ENCODE data around the gene NLGN4X. TPM values are rescaled to one million over a fixed set of nuclear protein-coding genes. Genes with fewer than 3 reads are reported as not detected.

NLGN4X gene
- total RNA-seq, 1 donor from 2014 or later = 11.5 TPM

GRCh38 chrX:6187256-6187655, 41.4 kb downstream of the NLGN4X start:
- H3K4me3 ChIP-seq (ENCODE audit: insufficient read depth, low read depth, low read length) = no peak overlapping the region
- Mint-ChIP-seq H3K9me3 (ENCODE audit: unreplicated experiment) (no peaks in the 10 kb centered on the region), H3K4me1 (ENCODE audit: low read depth, unreplicated experiment) (no peaks in the 10 kb centered on the region), H3K27me3 (ENCODE audit: low read depth, unreplicated experiment) (no peaks in the 10 kb centered on the region), H3K36me3 (ENCODE audit: low read depth, unreplicated experiment) (no peaks in the 10 kb centered on the region), H3K4me3 (ENCODE audit: unreplicated experiment) (no peak overlapping the region), H3K27ac (ENCODE audit: unreplicated experiment) (no peak overlapping the region)
- H3K27me3 ChIP-seq (ENCODE audit: insufficient read depth, low read length) = no peaks in the 10 kb centered on the region
- no peaks in the 10 kb centered on the region for H4K20me1 ChIP-seq (ENCODE audit: insufficient read depth, low read length)
- DNase-seq (ENCODE audit: low read depth) = no peak
- no peak overlapping the region for H3K9ac ChIP-seq (ENCODE audit: low read length)
- no peak overlapping the region for H3K4me2 ChIP-seq (ENCODE audit: low read length)
- H3K4me1 ChIP-seq (ENCODE audit: insufficient read depth, low read length) = peaks cover 4% of the 10 kb centered on the region
- H3K79me2 ChIP-seq (ENCODE audit: insufficient read depth, low read length) = no peaks in the 10 kb centered on the region
- H2AFZ ChIP-seq (ENCODE audit: low read depth, low read length) = no peak overlapping the region
- TF ChIP-seq EZH2 (IDR thresholded peaks at IDR 0.05; ENCODE audit: insufficient read depth, low read length) = no peak
- TF ChIP-seq CTCF (IDR thresholded peaks at IDR 0.05; ENCODE audit: insufficient read depth, low read depth, low read length) = no peak
- H3K9me3 ChIP-seq (ENCODE audit: insufficient read depth, low read depth, low read length) = no peaks in the 10 kb centered on the region
- H3K36me3 ChIP-seq (ENCODE audit: insufficient read depth, low read length) = no peaks in the 10 kb centered on the region
- no peak overlapping the region for H3K27ac ChIP-seq (ENCODE audit: low read depth, low read length)
- FAIRE-seq = no peak

- Histone ChIP-seq H3K9me3 (ENCODE audit: insufficient read depth, low read depth, low read length) (no peaks in the 10 kb centered on the region), H3K36me3 (ENCODE audit: insufficient read depth, low read length) (no peaks in the 10 kb centered on the region), H3K4me1 (ENCODE audit: insufficient read depth, low read length) (peaks cover 4% of the 10 kb centered on the region), H3K79me2 (ENCODE audit: insufficient read depth, low read length) (no peaks in the 10 kb centered on the region), H3K27ac (ENCODE audit: low read depth, low read length) (no peak overlapping the region), H3K9ac (ENCODE audit: low read length) (no peak overlapping the region), H2AFZ (ENCODE audit: low read depth, low read length) (no peak overlapping the region), H3K4me3 (ENCODE audit: insufficient read depth, low read depth, low read length) (peak overlapping the region; percentile 1), H3K4me2 (ENCODE audit: low read length) (peak overlapping the region; percentile 26), H4K20me1 (ENCODE audit: insufficient read depth, low read length) (no peaks in the 10 kb centered on the region), H3K27me3 (ENCODE audit: insufficient read depth, low read length) (no peaks in the 10 kb centered on the region)
- Mint-ChIP-seq H3K27ac (ENCODE audit: unreplicated experiment) (no peak overlapping the region), H3K4me3 (ENCODE audit: unreplicated experiment) (no peak overlapping the region), H3K27me3 (ENCODE audit: low read depth, unreplicated experiment) (no peaks in the 10 kb centered on the region), H3K9me3 (ENCODE audit: unreplicated experiment) (no peaks in the 10 kb centered on the region), H3K4me1 (ENCODE audit: low read depth, unreplicated experiment) (no peaks in the 10 kb centered on the region), H3K36me3 (ENCODE audit: low read depth, unreplicated experiment) (no peaks in the 10 kb centered on the region)
- DNase-seq (ENCODE audit: low read depth) (peak; percentile 71), FAIRE-seq (peak; percentile 62)
- TF ChIP-seq CTCF (IDR thresholded peaks at IDR 0.05; ENCODE audit: insufficient read depth, low read depth, low read length) (no peak), EZH2 (IDR thresholded peaks at IDR 0.05; ENCODE audit: insufficient read depth, low read length) (no peak)
Observed at GRCh38 chrX:6184900-6185515, 43.7 kb downstream of the NLGN4X start.

- H3K79me2 ChIP-seq (ENCODE audit: insufficient read depth, low read length) = no peaks in the 10 kb centered on the region
- H3K36me3 ChIP-seq (ENCODE audit: insufficient read depth, low read length) = no peaks in the 10 kb centered on the region
- H3K27ac ChIP-seq (ENCODE audit: low read depth, low read length) = no peak overlapping the region
- Mint-ChIP-seq H3K4me3 (ENCODE audit: unreplicated experiment) (no peak overlapping the region), H3K4me1 (ENCODE audit: low read depth, unreplicated experiment) (no peaks in the 10 kb centered on the region), H3K27me3 (ENCODE audit: low read depth, unreplicated experiment) (no peaks in the 10 kb centered on the region), H3K36me3 (ENCODE audit: low read depth, unreplicated experiment) (no peaks in the 10 kb centered on the region), H3K27ac (ENCODE audit: unreplicated experiment) (no peak overlapping the region), H3K9me3 (ENCODE audit: unreplicated experiment) (no peaks in the 10 kb centered on the region)
- DNase-seq (ENCODE audit: low read depth) (no peak), FAIRE-seq (no peak)
- no peak overlapping the region for H3K9ac ChIP-seq (ENCODE audit: low read length)
- no peaks in the 10 kb centered on the region for H3K9me3 ChIP-seq (ENCODE audit: insufficient read depth, low read depth, low read length)
- no peak overlapping the region for H3K4me3 ChIP-seq (ENCODE audit: insufficient read depth, low read depth, low read length)
- H3K4me1 ChIP-seq (ENCODE audit: insufficient read depth, low read length) = no peaks in the 10 kb centered on the region
- no peaks in the 10 kb centered on the region for H4K20me1 ChIP-seq (ENCODE audit: insufficient read depth, low read length)
- no peaks in the 10 kb centered on the region for H3K27me3 ChIP-seq (ENCODE audit: insufficient read depth, low read length)
- no peak overlapping the region for H3K4me2 ChIP-seq (ENCODE audit: low read length)
- no peak overlapping the region for H2AFZ ChIP-seq (ENCODE audit: low read depth, low read length)
- TF ChIP-seq CTCF (IDR thresholded peaks at IDR 0.05; ENCODE audit: insufficient read depth, low read depth, low read length) (no peak), EZH2 (IDR thresholded peaks at IDR 0.05; ENCODE audit: insufficient read depth, low read length) (no peak)
Observed at GRCh38 chrX:6175914-6176313, 52.8 kb downstream of the NLGN4X start.

All from astrocyte (in vitro differentiated cells and primary cell).